Esophagus squamous epithelium (tissue), 4 donors: ENCODE data around the gene CLTC.

Source experiments
- CTCF ChIP-seq, 6 experiments: fragments of 450-650 bp in 4 of 6; fragments of 200-600 bp in 2 of 6; sonication (generic) in 2 of 6; IDR thresholded peaks; one replicate each; pipeline ENCODE4 v1.5.1; 2016 to 2019; ENCODE audit warnings: antibody characterized with exemption in 6 of 6, mild to moderate bottlenecking in 4 of 6, moderate library complexity in 4 of 6
- POLR2A ChIP-seq, 4 donors: fragments of 450-650 bp; IDR thresholded peaks; one replicate each; pipeline ENCODE4 v1.6.1; 2017; ENCODE audit warnings: antibody characterized with exemption in 4 of 4, mild to moderate bottlenecking in 4 of 4, moderate library complexity in 3 of 4

GRCh38 chr17:59680314-59680713 is 60.6 kb downstream of the CLTC start:
- TF ChIP-seq CTCF (IDR thresholded peaks at IDR 0.05) (no peak), POLR2A (IDR thresholded peaks at IDR 0.05) (no peak)
